Bronchial epithelial cell (primary cell): Measurements from ENCODE around the gene FHIT. TPM values are rescaled to one million over a fixed set of nuclear protein-coding genes. Genes with fewer than 3 reads are reported as not detected.
"Not testable (repeated sequence)": the region's sequence is repeated elsewhere in the genome, so short reads cannot be mapped to it uniquely, and the experiment has no call there.

Source experiments
- DNase-seq: peaks from one replicate; pipeline ENCODE4 v3.0.0-alpha.2; 2010; ENCODE audit warnings: low read depth
- FAIRE-seq: peaks from 2 replicates; lab custom pipeline; 2011; peaks lifted over from hg19 to GRCh38; lab: Jason Lieb, UNC
- H3K27me3 ChIP-seq: 2 replicates; pipeline ENCODE4 v1.5.1; 2011; ENCODE audit warnings: low read length; ENCODE audit not compliant: control insufficient read depth, insufficient read depth
- H3K36me3 ChIP-seq: 2 replicates; pipeline ENCODE4 v1.5.1; 2011; ENCODE audit warnings: low read length; ENCODE audit not compliant: control insufficient read depth, insufficient read depth
- H3K4me3 ChIP-seq: 2 replicates; pipeline ENCODE4 v1.5.1; 2011; ENCODE audit warnings: mild to moderate bottlenecking, low read depth, low read length, control low read depth
- total RNA-seq: library from RNA; depleted of rRNA; stranded (reverse); fragments of >200 nt; gene quantifications from 2 replicates; pipeline ENCODE4 v1.2.1, GENCODE V29; 2014
- TF ChIP-seq, protein P1 (sequence below): IDR thresholded peaks from 2 replicates; pipeline ENCODE4 v1.5.1; 2011; ENCODE audit warnings: mild to moderate bottlenecking, moderate library complexity, low read length, control low read depth, inconsistent platforms; ENCODE audit not compliant: insufficient read depth, severe bottlenecking

The FHIT gene
- total RNA-seq, 1 donor from 2014 or later = 1.6 TPM

DNA sequence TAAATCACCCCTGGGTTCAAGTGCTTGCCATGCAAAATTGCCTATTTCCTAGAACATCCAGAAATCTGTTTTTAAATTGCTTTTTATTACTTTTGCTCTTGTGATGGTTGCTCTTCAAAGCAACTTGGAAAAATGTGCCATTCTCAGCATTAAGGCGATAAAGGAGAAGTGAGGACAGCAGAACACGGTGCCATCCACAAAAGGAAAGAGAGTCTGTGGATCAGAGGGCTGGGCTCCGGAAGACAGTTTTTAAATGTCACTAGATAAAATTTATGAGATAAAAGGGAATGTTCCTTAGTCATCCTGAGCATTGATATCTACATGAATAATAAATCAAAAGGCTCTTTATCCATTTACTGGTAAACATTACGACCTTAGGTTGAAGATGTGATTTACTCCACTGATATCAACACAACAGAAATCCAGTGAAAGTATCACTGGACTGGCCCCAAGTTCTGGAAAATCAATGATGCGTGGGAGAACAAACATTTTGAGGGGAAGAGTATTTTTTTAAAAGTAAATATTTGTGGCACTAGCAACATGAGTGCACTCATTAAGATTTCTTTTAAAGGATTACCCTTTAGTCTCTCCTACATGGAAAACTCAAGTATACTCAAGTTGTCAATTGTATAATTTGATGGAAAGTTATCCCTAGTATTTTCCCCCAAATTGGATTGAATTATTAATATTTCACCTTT is 554.7 kb downstream of the FHIT start:
- DNase-seq (no peak), FAIRE-seq (no peak)
- H3K36me3 ChIP-seq = no peaks in the 10 kb centered on the region
- no peak overlapping the region for H3K4me3 ChIP-seq
- TF ChIP-seq, protein P1, sequence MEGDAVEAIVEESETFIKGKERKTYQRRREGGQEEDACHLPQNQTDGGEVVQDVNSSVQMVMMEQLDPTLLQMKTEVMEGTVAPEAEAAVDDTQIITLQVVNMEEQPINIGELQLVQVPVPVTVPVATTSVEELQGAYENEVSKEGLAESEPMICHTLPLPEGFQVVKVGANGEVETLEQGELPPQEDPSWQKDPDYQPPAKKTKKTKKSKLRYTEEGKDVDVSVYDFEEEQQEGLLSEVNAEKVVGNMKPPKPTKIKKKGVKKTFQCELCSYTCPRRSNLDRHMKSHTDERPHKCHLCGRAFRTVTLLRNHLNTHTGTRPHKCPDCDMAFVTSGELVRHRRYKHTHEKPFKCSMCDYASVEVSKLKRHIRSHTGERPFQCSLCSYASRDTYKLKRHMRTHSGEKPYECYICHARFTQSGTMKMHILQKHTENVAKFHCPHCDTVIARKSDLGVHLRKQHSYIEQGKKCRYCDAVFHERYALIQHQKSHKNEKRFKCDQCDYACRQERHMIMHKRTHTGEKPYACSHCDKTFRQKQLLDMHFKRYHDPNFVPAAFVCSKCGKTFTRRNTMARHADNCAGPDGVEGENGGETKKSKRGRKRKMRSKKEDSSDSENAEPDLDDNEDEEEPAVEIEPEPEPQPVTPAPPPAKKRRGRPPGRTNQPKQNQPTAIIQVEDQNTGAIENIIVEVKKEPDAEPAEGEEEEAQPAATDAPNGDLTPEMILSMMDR = no peak
- no peaks in the 10 kb centered on the region for H3K27me3 ChIP-seq

DNA sequence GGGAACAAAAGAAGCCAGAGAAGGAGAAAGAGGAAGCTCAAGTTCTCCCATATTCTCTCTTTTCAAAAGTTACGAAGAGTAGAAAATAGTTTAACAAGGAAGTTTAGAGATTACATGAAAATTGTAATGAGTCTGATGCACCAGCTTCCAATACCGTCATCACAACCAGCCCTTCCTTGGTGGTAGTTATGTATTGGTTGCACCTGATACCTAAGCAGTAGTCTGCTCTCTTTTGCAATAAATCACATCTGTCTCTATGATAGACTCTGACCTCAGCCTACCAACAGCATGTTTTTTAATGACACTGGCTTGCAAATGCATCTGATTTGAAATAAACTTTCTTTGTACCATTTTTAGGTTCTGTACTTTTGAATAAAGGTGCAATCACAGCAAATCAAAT is 575.8 kb downstream of the FHIT start:
- H3K4me3 ChIP-seq = no peak overlapping the region
- H3K36me3 ChIP-seq = no peaks in the 10 kb centered on the region
- H3K27me3 ChIP-seq = no peaks in the 10 kb centered on the region
- TF ChIP-seq, protein P1 = no peak
- FAIRE-seq (no peak), DNase-seq (no peak)

DNA sequence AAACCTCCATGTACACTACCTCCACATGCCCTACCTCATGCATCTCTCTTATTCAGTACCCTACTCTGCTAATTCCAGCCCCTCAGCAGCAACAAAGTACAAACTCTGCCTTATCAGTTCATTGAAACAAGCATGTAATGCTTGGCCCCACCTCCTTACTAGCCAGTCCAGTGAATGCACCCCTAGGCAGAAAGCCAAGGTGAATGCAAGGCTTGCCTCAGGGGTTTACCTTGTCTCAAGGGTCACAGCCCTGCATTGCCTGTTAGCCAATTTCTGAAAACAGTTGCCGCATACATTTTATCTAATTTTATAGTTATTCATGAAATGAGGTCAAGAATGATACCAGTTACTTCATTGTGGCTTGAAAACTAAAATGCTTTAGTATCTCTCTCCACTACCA is 576.4 kb downstream of the FHIT start:
- Histone ChIP-seq H3K27me3 (no peaks in the 10 kb centered on the region), H3K36me3 (no peaks in the 10 kb centered on the region), H3K4me3 (no peak overlapping the region)
- no peak for FAIRE-seq
- TF ChIP-seq, protein P1 = no peak
- DNase-seq = no peak

DNA sequence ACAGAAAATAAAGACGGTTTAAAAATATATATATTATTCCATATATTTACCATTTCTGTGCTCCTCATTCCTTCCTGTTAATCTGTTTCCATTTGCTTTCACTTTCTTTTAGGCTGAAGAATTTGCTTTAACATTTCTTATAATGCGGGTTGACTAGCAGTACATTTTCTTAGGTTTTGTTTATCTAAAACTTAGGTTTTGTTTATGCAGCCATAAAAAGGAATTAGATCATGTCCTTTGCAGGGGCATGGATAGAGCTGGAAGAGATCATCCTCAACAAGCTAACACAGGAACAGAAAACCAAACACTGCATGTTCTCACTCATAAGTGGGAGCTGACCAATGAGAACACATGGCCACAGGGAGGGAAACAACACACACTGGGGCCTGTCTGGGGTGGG is 578.1 kb downstream of the FHIT start:
- no peaks in the 10 kb centered on the region for H3K36me3 ChIP-seq
- no peaks in the 10 kb centered on the region for H3K27me3 ChIP-seq
- TF ChIP-seq, protein P1 = no peak
- no peak for DNase-seq
- no peak overlapping the region for H3K4me3 ChIP-seq
- FAIRE-seq = no peak

DNA sequence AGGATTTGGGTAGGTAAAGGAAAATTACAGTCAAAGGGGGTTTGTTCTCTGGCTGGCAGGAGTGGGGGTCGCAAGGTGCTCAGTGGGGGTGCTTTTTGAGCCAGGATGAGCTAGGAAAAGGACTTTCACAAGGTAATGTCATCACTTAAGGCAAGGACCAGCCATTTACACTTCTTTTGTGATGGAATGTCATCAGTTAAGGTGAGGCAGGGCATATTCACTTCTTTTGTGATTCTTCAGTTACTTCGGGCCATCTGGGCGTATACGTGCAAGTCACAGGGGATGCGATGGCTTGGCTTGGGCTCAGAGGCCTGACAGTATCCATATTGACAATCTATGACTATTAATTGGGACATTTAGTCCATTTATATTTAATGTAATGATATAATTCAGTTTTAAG is 578.9 kb downstream of the FHIT start:
- not testable (repeated sequence) for H3K4me3 ChIP-seq, DNase-seq, FAIRE-seq

DNA sequence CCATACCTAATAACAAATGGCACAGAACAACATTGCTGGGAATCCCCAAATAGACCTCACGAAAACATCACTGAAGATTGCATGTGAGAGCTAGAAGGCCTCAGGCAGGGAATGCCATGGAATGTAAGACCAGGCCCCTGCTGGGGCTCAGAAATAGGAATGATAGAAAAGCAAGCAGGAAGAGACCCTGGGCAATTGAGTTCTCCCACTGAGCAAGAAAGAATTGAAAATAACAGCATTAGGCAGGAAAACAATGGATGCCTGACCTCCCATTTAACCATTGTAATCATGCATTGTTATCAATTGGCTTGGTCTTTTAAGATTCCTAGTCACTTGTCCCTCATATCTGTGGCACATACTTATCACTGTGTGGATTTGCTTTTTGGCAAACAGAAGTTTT is 581.6 kb downstream of the FHIT start:
- H3K27me3 ChIP-seq = no peaks in the 10 kb centered on the region
- H3K36me3 ChIP-seq = no peaks in the 10 kb centered on the region
- TF ChIP-seq, protein P1 = no peak
- DNase-seq = no peak
- FAIRE-seq = no peak
- H3K4me3 ChIP-seq = no peak overlapping the region

More for the DNA sequence above, 578.9 kb downstream of the FHIT start:
- H3K36me3 ChIP-seq, H3K27me3 ChIP-seq: not testable (repeated sequence)
